Measurements from ENCODE around the gene TMUB2. TPM values are rescaled to one million over a fixed set of nuclear protein-coding genes. Genes with fewer than 3 reads are reported as not detected.

Gene TMUB2
- total and polyA plus RNA-seq, 9 of the 15 experiments (the other 6 are each of a cell fraction or from before 2014, with no cell fraction given): 4.1 to 29.8 (median 16.3) TPM

DNA sequence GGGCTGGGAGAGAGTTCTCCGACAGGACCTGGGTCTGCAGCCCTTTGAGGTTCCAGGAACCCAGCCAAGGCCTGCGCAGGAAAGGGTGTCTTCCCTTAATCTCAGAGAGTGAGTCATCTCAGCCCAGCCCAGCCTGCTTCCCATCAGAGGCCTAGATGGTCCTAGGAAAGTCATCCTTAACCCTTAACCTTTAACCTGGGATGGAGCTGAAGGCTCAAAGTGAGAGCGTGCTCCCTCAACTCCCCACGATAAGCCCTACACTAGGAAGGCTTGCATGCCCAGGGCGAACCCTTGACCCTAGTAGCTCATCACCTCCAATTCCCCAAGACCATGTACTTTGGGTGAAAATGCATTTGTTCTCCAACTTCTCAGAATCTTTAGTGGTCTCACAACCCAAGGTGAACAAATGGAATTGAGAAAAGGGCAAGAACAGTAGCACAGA lies 17.7 kb downstream of the TMUB2 start (continued):
- TF ChIP-seq PRDM10 (IDR thresholded peaks at IDR 0.05; ENCODE audit: partially characterized antibody): no peak
- TF ChIP-seq XRCC4 (IDR thresholded peaks at IDR 0.05; ENCODE audit: extremely low read depth, insufficient read depth, insufficient read length): no peak
- TF ChIP-seq FOXK1 (CRISPR knock-in tag; IDR thresholded peaks at IDR 0.05; ENCODE audit: borderline replicate concordance): no peak
- TF ChIP-seq ZNF766 (CRISPR knock-in tag; conservative IDR thresholded peaks at IDR 0.05): no peak
- no peak for TF ChIP-seq NR1H2 (CRISPR knock-in tag; IDR thresholded peaks at IDR 0.05)
- TF ChIP-seq NFIC (IDR thresholded peaks at IDR 0.05): peak; percentile 52
- TF ChIP-seq TEAD4 (IDR thresholded peaks at IDR 0.05; ENCODE audit: low read length): peak; percentile 3; the same call in 1 of the 2 replicates
- TF ChIP-seq TEAD4 (CRISPR knock-in tag; IDR thresholded peaks at IDR 0.05; ENCODE audit: borderline replicate concordance): no peak
- TF ChIP-seq HNRNPH1 (optimal IDR thresholded peaks at IDR 0.05; ENCODE audit: low read depth, low read length): no peak

Data from K562 (cell line).